Measurements from ENCODE around the gene CTNNA3.

CTNNA3 gene

DNA sequence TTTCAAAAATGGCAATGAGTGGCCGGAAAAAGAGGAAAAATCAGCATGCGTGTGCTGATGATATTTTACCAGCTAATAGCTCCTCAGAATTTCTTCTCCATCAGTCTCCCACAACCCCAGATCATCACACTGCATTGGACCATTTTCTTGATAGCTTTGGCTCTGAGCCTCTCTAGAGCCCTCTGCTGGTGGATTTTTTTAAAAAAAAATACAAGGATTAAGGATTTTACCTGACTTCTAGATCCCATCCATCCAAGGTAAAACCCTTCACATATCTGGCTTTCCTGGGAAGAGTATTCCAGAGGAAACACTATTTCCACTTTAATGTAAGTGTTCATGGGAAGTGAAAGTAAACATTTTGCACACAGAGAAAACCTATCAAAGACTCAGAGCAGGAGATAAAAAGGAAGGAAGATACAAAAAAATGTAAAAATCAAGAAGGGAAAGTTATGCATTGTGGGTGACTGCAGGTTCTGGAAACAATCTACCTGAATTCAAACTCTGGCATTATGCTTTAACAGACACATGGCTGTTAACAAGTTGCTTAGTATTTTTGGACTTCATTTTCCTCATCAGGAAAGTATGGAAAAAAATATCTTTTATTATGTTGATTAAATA lies 389.3 kb downstream of the CTNNA3 start:
- ChIA-PET CTCF (interaction anchor here (0.6 to 2.5 kb wide), 18 partner anchors 8 to 509 kb away, joined by 3 to 8 read pairs (median 3); no protein-coding TSS in a partner anchor), POLR2A (no interaction called here)
- Histone ChIP-seq H3K27ac (ENCODE audit: extremely low read depth, low read depth, low read length) (no peak overlapping the region), H3K36me3 (ENCODE audit: control insufficient read depth in 2 of 2, insufficient read depth in 1 of 2, low read length in 2 of 2) (no peaks in the 10 kb centered on the region), H3K9me3 (ENCODE audit: control insufficient read depth, insufficient read depth, low read depth, low read length) (no peaks in the 10 kb centered on the region), H3K4me1 (ENCODE audit: control insufficient read depth, insufficient read depth, low read length) (no peaks in the 10 kb centered on the region), H3K4me3 (ENCODE audit: low read depth, low read length) (no peak overlapping the region)
- TF ChIP-seq ZNF654 (tag by site-specific recombination; IDR thresholded peaks at IDR 0.05; ENCODE audit: low read depth), result peak; percentile 27
- TF ChIP-seq, protein P1, sequence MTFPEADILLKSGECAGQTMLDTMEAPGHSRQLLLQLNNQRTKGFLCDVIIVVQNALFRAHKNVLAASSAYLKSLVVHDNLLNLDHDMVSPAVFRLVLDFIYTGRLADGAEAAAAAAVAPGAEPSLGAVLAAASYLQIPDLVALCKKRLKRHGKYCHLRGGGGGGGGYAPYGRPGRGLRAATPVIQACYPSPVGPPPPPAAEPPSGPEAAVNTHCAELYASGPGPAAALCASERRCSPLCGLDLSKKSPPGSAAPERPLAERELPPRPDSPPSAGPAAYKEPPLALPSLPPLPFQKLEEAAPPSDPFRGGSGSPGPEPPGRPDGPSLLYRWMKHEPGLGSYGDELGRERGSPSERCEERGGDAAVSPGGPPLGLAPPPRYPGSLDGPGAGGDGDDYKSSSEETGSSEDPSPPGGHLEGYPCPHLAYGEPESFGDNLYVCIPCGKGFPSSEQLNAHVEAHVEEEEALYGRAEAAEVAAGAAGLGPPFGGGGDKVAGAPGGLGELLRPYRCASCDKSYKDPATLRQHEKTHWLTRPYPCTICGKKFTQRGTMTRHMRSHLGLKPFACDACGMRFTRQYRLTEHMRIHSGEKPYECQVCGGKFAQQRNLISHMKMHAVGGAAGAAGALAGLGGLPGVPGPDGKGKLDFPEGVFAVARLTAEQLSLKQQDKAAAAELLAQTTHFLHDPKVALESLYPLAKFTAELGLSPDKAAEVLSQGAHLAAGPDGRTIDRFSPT (tag by site-specific recombination; IDR thresholded peaks at IDR 0.05), result no peak

DNA sequence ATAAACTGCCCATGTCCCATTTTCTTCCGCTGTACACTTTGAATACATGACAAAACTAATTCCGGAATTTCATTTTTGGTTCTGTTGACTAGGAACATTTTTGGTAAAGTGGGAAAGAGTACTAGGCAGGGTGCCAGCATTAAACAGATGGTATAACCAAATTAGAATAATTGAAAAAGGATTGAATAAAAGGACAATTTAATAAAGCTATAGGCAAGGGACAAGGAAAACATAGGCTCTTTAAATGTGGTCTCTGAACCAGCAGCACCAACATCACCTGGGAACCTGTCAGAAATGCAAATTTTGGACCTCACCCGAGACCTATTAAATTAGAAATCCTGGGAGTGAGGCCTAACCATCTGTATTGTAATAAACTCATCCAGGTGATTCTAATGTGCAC lies 393.3 kb downstream of the CTNNA3 start:
- Histone ChIP-seq H3K4me1 (ENCODE audit: control insufficient read depth, insufficient read depth, low read length) (peaks cover 5% of the 10 kb centered on the region), H3K9me3 (ENCODE audit: control insufficient read depth, insufficient read depth, low read depth, low read length) (no peaks in the 10 kb centered on the region), H3K4me3 (ENCODE audit: low read depth, low read length) (no peak overlapping the region), H3K36me3 (ENCODE audit: control insufficient read depth in 2 of 2, insufficient read depth in 1 of 2, low read length in 2 of 2) (no peaks in the 10 kb centered on the region), H3K27ac (ENCODE audit: extremely low read depth, low read depth, low read length) (no peak overlapping the region)
- TF ChIP-seq ZNF423 (tag by site-specific recombination; IDR thresholded peaks at IDR 0.05) (no peak), ZNF341 (tag by site-specific recombination; IDR thresholded peaks at IDR 0.05; ENCODE audit: low read depth) (no peak), ZNF350 (tag by site-specific recombination; IDR thresholded peaks at IDR 0.05) (no peak), ZNF791 (tag by site-specific recombination; IDR thresholded peaks at IDR 0.05) (no peak), ZNF416 (tag by site-specific recombination; IDR thresholded peaks at IDR 0.05) (no peak), ZNF585B (tag by site-specific recombination; IDR thresholded peaks at IDR 0.05) (no peak), ZNF211 (tag by site-specific recombination; IDR thresholded peaks at IDR 0.05; ENCODE audit: low read depth) (no peak), ZNF404 (tag by site-specific recombination; IDR thresholded peaks at IDR 0.05) (no peak), ZNF239 (tag by site-specific recombination; IDR thresholded peaks at IDR 0.05) (no peak), ZNF223 (tag by site-specific recombination; IDR thresholded peaks at IDR 0.05) (no peak), ZNF785 (tag by site-specific recombination; IDR thresholded peaks at IDR 0.05) (no peak), ZNF660 (tag by site-specific recombination; IDR thresholded peaks at IDR 0.05) (no peak), PRDM1 (tag by site-specific recombination; IDR thresholded peaks at IDR 0.05) (no peak)
- TF ChIP-seq, protein P2, sequence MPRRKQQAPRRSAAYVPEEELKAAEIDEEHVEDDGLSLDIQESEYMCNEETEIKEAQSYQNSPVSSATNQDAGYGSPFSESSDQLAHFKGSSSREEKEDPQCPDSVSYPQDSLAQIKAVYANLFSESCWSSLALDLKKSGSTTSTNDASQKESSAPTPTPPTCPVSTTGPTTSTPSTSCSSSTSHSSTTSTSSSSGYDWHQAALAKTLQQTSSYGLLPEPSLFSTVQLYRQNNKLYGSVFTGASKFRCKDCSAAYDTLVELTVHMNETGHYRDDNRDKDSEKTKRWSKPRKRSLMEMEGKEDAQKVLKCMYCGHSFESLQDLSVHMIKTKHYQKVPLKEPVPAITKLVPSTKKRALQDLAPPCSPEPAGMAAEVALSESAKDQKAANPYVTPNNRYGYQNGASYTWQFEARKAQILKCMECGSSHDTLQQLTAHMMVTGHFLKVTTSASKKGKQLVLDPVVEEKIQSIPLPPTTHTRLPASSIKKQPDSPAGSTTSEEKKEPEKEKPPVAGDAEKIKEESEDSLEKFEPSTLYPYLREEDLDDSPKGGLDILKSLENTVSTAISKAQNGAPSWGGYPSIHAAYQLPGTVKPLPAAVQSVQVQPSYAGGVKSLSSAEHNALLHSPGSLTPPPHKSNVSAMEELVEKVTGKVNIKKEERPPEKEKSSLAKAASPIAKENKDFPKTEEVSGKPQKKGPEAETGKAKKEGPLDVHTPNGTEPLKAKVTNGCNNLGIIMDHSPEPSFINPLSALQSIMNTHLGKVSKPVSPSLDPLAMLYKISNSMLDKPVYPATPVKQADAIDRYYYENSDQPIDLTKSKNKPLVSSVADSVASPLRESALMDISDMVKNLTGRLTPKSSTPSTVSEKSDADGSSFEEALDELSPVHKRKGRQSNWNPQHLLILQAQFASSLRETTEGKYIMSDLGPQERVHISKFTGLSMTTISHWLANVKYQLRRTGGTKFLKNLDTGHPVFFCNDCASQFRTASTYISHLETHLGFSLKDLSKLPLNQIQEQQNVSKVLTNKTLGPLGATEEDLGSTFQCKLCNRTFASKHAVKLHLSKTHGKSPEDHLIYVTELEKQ (tag by site-specific recombination; IDR thresholded peaks at IDR 0.05; ENCODE audit: borderline replicate concordance), result no peak
- TF ChIP-seq, protein P3, sequence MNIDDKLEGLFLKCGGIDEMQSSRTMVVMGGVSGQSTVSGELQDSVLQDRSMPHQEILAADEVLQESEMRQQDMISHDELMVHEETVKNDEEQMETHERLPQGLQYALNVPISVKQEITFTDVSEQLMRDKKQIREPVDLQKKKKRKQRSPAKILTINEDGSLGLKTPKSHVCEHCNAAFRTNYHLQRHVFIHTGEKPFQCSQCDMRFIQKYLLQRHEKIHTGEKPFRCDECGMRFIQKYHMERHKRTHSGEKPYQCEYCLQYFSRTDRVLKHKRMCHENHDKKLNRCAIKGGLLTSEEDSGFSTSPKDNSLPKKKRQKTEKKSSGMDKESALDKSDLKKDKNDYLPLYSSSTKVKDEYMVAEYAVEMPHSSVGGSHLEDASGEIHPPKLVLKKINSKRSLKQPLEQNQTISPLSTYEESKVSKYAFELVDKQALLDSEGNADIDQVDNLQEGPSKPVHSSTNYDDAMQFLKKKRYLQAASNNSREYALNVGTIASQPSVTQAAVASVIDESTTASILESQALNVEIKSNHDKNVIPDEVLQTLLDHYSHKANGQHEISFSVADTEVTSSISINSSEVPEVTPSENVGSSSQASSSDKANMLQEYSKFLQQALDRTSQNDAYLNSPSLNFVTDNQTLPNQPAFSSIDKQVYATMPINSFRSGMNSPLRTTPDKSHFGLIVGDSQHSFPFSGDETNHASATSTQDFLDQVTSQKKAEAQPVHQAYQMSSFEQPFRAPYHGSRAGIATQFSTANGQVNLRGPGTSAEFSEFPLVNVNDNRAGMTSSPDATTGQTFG (tag by site-specific recombination; IDR thresholded peaks at IDR 0.05; ENCODE audit: borderline replicate concordance), result no peak
- ChIA-PET CTCF (no interaction called here), POLR2A (interaction anchor here (0.6 kb wide), 1 partner anchor 57 kb away, joined by 9 read pairs; no protein-coding TSS in a partner anchor)
